ENCODE measurements around the gene CLDN1. TPM values are rescaled to one million over a fixed set of nuclear protein-coding genes. Genes with fewer than 3 reads are reported as not detected.

The CLDN1 gene
- total and polyA plus RNA-seq, 2 of the 13 experiments (the other 11 are each of a cell fraction or from before 2014, with no cell fraction given): 42.7 to 51.6 TPM

GRCh38 chr3:190281308-190282051 is 40.8 kb downstream of the CLDN1 start (continued):
- no peak for TF ChIP-seq SATB2 (CRISPR knock-in tag; IDR thresholded peaks at IDR 0.05)
- TF ChIP-seq, protein P1, sequence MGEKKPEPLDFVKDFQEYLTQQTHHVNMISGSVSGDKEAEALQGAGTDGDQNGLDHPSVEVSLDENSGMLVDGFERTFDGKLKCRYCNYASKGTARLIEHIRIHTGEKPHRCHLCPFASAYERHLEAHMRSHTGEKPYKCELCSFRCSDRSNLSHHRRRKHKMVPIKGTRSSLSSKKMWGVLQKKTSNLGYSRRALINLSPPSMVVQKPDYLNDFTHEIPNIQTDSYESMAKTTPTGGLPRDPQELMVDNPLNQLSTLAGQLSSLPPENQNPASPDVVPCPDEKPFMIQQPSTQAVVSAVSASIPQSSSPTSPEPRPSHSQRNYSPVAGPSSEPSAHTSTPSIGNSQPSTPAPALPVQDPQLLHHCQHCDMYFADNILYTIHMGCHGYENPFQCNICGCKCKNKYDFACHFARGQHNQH (CRISPR knock-in tag; IDR thresholded peaks at IDR 0.05): 0 out of 2 replicates have a peak, but pooled peaks have one; percentile 42
- TF ChIP-seq ASH2L (IDR thresholded peaks at IDR 0.05; ENCODE audit: insufficient read length, low read depth, low read length): no peak
- TF ChIP-seq JUND (CRISPR knock-in tag; IDR thresholded peaks at IDR 0.05): no peak
- peak; percentile 68; the same call in 1 of the 2 replicates for TF ChIP-seq KAT8 (CRISPR knock-in tag; IDR thresholded peaks at IDR 0.05)
- TF ChIP-seq CREM (IDR thresholded peaks at IDR 0.05): peak; percentile 34; the same call in 1 of the 2 replicates
- TF ChIP-seq CREM (CRISPR knock-in tag; IDR thresholded peaks at IDR 0.05): no peak
- TF ChIP-seq, protein P2, sequence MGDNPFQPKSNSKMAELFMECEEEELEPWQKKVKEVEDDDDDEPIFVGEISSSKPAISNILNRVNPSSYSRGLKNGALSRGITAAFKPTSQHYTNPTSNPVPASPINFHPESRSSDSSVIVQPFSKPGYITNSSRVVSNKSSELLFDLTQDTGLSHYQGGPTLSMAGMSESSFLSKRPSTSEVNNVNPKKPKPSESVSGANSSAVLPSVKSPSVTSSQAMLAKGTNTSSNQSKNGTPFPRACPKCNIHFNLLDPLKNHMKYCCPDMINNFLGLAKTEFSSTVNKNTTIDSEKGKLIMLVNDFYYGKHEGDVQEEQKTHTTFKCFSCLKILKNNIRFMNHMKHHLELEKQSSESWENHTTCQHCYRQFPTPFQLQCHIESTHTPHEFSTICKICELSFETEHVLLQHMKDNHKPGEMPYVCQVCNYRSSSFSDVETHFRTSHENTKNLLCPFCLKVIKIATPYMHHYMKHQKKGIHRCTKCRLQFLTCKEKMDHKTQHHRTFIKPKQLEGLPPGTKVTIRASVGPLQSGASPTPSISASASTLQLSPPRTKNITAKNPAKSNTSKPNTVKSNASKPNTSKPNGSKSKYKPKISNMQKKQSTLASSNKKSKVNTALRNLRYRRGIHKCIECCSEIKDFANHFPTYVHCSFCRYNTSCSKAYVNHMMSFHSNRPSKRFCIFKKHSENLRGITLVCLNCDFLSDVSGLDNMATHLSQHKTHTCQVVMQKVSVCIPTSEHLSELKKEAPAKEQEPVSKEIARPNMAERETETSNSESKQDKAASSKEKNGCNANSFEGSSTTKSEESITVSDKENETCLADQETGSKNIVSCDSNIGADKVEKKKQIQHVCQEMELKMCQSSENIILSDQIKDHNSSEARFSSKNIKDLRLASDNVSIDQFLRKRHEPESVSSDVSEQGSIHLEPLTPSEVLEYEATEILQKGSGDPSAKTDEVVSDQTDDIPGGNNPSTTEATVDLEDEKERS (CRISPR knock-in tag; IDR thresholded peaks at IDR 0.05): no peak
- peak; percentile 56; the same call in 1 of the 2 replicates for TF ChIP-seq ZNF12 (CRISPR knock-in tag; IDR thresholded peaks at IDR 0.05)
- TF ChIP-seq SMC3 (IDR thresholded peaks at IDR 0.05; ENCODE audit: low read length): peak; percentile 33; the same call in 1 of the 2 replicates
- no peak for TF ChIP-seq HNF4G (IDR thresholded peaks at IDR 0.05; ENCODE audit: borderline replicate concordance, low read depth, low read length)
- TF ChIP-seq HNF4G (CRISPR knock-in tag; IDR thresholded peaks at IDR 0.05; ENCODE audit: borderline replicate concordance, low read depth): no peak
- TF ChIP-seq ZNF343 (CRISPR knock-in tag; IDR thresholded peaks at IDR 0.05): peak; percentile 82
- no peak for TF ChIP-seq ZNF501 (CRISPR knock-in tag; IDR thresholded peaks at IDR 0.05)
- no peak for TF ChIP-seq ZNF383 (CRISPR knock-in tag; IDR thresholded peaks at IDR 0.05; ENCODE audit: borderline replicate concordance)
- TF ChIP-seq, protein P3, sequence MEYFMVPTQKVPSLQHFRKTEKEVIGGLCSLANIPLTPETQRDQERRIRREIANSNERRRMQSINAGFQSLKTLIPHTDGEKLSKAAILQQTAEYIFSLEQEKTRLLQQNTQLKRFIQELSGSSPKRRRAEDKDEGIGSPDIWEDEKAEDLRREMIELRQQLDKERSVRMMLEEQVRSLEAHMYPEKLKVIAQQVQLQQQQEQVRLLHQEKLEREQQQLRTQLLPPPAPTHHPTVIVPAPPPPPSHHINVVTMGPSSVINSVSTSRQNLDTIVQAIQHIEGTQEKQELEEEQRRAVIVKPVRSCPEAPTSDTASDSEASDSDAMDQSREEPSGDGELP (IDR thresholded peaks at IDR 0.05; ENCODE audit: borderline replicate concordance, low read depth): no peak
